GM21717 (cell line): ENCODE measurements around the gene LARP6.

Experiments
- ATAC-seq: cut with Tn5 transposase; IDR thresholded peaks from one replicate; pipeline ENCODE4 v1.9.1; 2021; ENCODE audit warnings: mild to moderate bottlenecking, moderate library complexity; ENCODE audit not compliant: unreplicated experiment

Gene LARP6

GRCh38 chr15:70796516-70797310, 57.2 kb downstream of the LARP6 start:
- no peak for ATAC-seq

GRCh38 chr15:70795311-70795665, 58.7 kb downstream of the LARP6 start:
- ATAC-seq, result no peak

GRCh38 chr15:70794596-70795310, 59.2 kb downstream of the LARP6 start:
- ATAC-seq, result no peak

- no peak for ATAC-seq
These were observed 60.3 kb downstream of the LARP6 start for GRCh38 chr15:70793694-70794093.

- no peak for ATAC-seq
These were observed 61.8 kb downstream of the LARP6 start for GRCh38 chr15:70792171-70792573.

- no peak for ATAC-seq
These were observed 62.7 kb downstream of the LARP6 start for GRCh38 chr15:70791259-70791658.

- ATAC-seq, result no peak
These were observed 64.7 kb downstream of the LARP6 start for GRCh38 chr15:70789213-70789612.

GRCh38 chr15:70788114-70789049, 65.6 kb downstream of the LARP6 start:
- no peak for ATAC-seq

- ATAC-seq, result no peak
These were observed 67.0 kb downstream of the LARP6 start for GRCh38 chr15:70786996-70787395.

- ATAC-seq, result no peak
These were observed 70.3 kb downstream of the LARP6 start for GRCh38 chr15:70783610-70784022.

GRCh38 chr15:70783041-70783440, 70.9 kb downstream of the LARP6 start:
- ATAC-seq, result no peak

- no peak for ATAC-seq
These were observed 72.7 kb downstream of the LARP6 start for GRCh38 chr15:70781236-70781635.
